Uterus (tissue), 2 donors: Measurements from ENCODE around the gene RBM6.

Source experiments
- POLR2A ChIP-seq, 2 donors: fragments of 450-650 bp; IDR thresholded peaks; one replicate each; pipeline ENCODE4 v1.6.1; 2016; ENCODE audit warnings: antibody characterized with exemption in 2 of 2, mild to moderate bottlenecking in 1 of 2, moderate library complexity in 1 of 2
- TF ChIP-seq, protein P1 (sequence below), 4 experiments: fragments of 200-600 bp in 2 of 4; fragments of 450-650 bp in 2 of 4; sonication (generic) in 2 of 4; IDR thresholded peaks; one replicate each; pipeline ENCODE4 v1.5.1; 2016 to 2019; ENCODE audit warnings: antibody characterized with exemption in 4 of 4, mild to moderate bottlenecking in 2 of 4, moderate library complexity in 1 of 4

- TF ChIP-seq, protein P1, sequence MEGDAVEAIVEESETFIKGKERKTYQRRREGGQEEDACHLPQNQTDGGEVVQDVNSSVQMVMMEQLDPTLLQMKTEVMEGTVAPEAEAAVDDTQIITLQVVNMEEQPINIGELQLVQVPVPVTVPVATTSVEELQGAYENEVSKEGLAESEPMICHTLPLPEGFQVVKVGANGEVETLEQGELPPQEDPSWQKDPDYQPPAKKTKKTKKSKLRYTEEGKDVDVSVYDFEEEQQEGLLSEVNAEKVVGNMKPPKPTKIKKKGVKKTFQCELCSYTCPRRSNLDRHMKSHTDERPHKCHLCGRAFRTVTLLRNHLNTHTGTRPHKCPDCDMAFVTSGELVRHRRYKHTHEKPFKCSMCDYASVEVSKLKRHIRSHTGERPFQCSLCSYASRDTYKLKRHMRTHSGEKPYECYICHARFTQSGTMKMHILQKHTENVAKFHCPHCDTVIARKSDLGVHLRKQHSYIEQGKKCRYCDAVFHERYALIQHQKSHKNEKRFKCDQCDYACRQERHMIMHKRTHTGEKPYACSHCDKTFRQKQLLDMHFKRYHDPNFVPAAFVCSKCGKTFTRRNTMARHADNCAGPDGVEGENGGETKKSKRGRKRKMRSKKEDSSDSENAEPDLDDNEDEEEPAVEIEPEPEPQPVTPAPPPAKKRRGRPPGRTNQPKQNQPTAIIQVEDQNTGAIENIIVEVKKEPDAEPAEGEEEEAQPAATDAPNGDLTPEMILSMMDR (IDR thresholded peaks at IDR 0.05): no peak
- TF ChIP-seq POLR2A (IDR thresholded peaks at IDR 0.05): no peak
These were observed 9.7 kb upstream of the RBM6 start for GRCh38 chr3:49930168-49930690.
